ENCODE data around the gene UBAC2.

UBAC2 gene

GRCh38 chr13:99275093-99275469 lies 74.4 kb downstream of the UBAC2 start:
- CTCF ChIA-PET: no interaction called here
- TF ChIP-seq FOXA1 (IDR thresholded peaks at IDR 0.05) (no peak), ARNT (IDR thresholded peaks at IDR 0.05) (no peak), FOXK2 (IDR thresholded peaks at IDR 0.05) (no peak), LEF1 (IDR thresholded peaks at IDR 0.05; ENCODE audit: borderline replicate concordance) (no peak), NFRKB (IDR thresholded peaks at IDR 0.05) (no peak), CTBP1 (IDR thresholded peaks at IDR 0.05; ENCODE audit: borderline replicate concordance) (no peak), ZNF384 (IDR thresholded peaks at IDR 0.05) (no peak), TARDBP (IDR thresholded peaks at IDR 0.05) (no peak), FOXM1 (IDR thresholded peaks at IDR 0.05; ENCODE audit: borderline replicate concordance) (no peak), SUZ12 (IDR thresholded peaks at IDR 0.05) (no peak), SP1 (IDR thresholded peaks at IDR 0.05) (no peak), PKNOX1 (IDR thresholded peaks at IDR 0.05) (no peak), HDGF (IDR thresholded peaks at IDR 0.05; ENCODE audit: borderline replicate concordance) (no peak), L3MBTL2 (conservative IDR thresholded peaks at IDR 0.05) (no peak)
- DNase-seq (ENCODE audit: extremely low spot score): no peak
- POLR2A ChIA-PET: no interaction called here

GRCh38 chr13:99276706-99277105 lies 76.1 kb downstream of the UBAC2 start:
- ChIA-PET POLR2A (no interaction called here), CTCF (no interaction called here)
- DNase-seq (ENCODE audit: extremely low spot score): no peak
- no peak for TF ChIP-seq FOXA1 (IDR thresholded peaks at IDR 0.05)
- TF ChIP-seq BHLHE40 (IDR thresholded peaks at IDR 0.05; ENCODE audit: borderline replicate concordance): no peak
- no peak for TF ChIP-seq ELF4 (IDR thresholded peaks at IDR 0.05)
- TF ChIP-seq SP1 (IDR thresholded peaks at IDR 0.05): no peak
- no peak for TF ChIP-seq ARNT (IDR thresholded peaks at IDR 0.05)
- no peak for TF ChIP-seq TARDBP (IDR thresholded peaks at IDR 0.05)

- POLR2A ChIA-PET: no interaction called here
- CTCF ChIA-PET: no interaction called here
- DNase-seq (ENCODE audit: extremely low spot score): no peak
- TF ChIP-seq BHLHE40 (IDR thresholded peaks at IDR 0.05; ENCODE audit: borderline replicate concordance) (no peak), ARNT (IDR thresholded peaks at IDR 0.05) (no peak), PKNOX1 (IDR thresholded peaks at IDR 0.05) (no peak), ZNF384 (IDR thresholded peaks at IDR 0.05) (no peak), TARDBP (IDR thresholded peaks at IDR 0.05) (no peak), L3MBTL2 (conservative IDR thresholded peaks at IDR 0.05) (no peak), LEF1 (IDR thresholded peaks at IDR 0.05; ENCODE audit: borderline replicate concordance) (no peak), ELF4 (IDR thresholded peaks at IDR 0.05) (no peak), SP1 (IDR thresholded peaks at IDR 0.05) (no peak), NFRKB (IDR thresholded peaks at IDR 0.05) (no peak), FOXM1 (IDR thresholded peaks at IDR 0.05; ENCODE audit: borderline replicate concordance) (no peak), FOXK2 (IDR thresholded peaks at IDR 0.05) (no peak), FOXA1 (IDR thresholded peaks at IDR 0.05) (no peak), SUZ12 (IDR thresholded peaks at IDR 0.05) (no peak), HDGF (IDR thresholded peaks at IDR 0.05; ENCODE audit: borderline replicate concordance) (no peak), CTBP1 (IDR thresholded peaks at IDR 0.05; ENCODE audit: borderline replicate concordance) (no peak)
Measured at GRCh38 chr13:99277629-99278028, 77.0 kb downstream of the UBAC2 start.

GRCh38 chr13:99278200-99278599 lies 77.5 kb downstream of the UBAC2 start:
- TF ChIP-seq ZNF384 (IDR thresholded peaks at IDR 0.05) (no peak), ARNT (IDR thresholded peaks at IDR 0.05) (no peak), LEF1 (IDR thresholded peaks at IDR 0.05; ENCODE audit: borderline replicate concordance) (no peak), FOXM1 (IDR thresholded peaks at IDR 0.05; ENCODE audit: borderline replicate concordance) (no peak), HDGF (IDR thresholded peaks at IDR 0.05; ENCODE audit: borderline replicate concordance) (no peak), PKNOX1 (IDR thresholded peaks at IDR 0.05) (no peak), L3MBTL2 (conservative IDR thresholded peaks at IDR 0.05) (no peak), TARDBP (IDR thresholded peaks at IDR 0.05) (no peak), NFRKB (IDR thresholded peaks at IDR 0.05) (no peak)
- DNase-seq (ENCODE audit: extremely low spot score): no peak
- POLR2A ChIA-PET: no interaction called here
- CTCF ChIA-PET: no interaction called here

- ChIA-PET POLR2A (no interaction called here), CTCF (no interaction called here)
- TF ChIP-seq HDGF (IDR thresholded peaks at IDR 0.05; ENCODE audit: borderline replicate concordance): no peak
- TF ChIP-seq ELF4 (IDR thresholded peaks at IDR 0.05): no peak
- TF ChIP-seq SP1 (IDR thresholded peaks at IDR 0.05): no peak
- no peak for TF ChIP-seq BHLHE40 (IDR thresholded peaks at IDR 0.05; ENCODE audit: borderline replicate concordance)
- TF ChIP-seq SUZ12 (IDR thresholded peaks at IDR 0.05): no peak
- TF ChIP-seq ARNT (IDR thresholded peaks at IDR 0.05): no peak
- TF ChIP-seq FOXK2 (IDR thresholded peaks at IDR 0.05): no peak
- no peak for DNase-seq (ENCODE audit: extremely low spot score)
Measured at GRCh38 chr13:99278843-99279242, 78.2 kb downstream of the UBAC2 start.

- no peak for DNase-seq (ENCODE audit: extremely low spot score)
- ChIA-PET POLR2A (no interaction called here), CTCF (no interaction called here)
- TF ChIP-seq CTBP1 (IDR thresholded peaks at IDR 0.05; ENCODE audit: borderline replicate concordance): no peak
- no peak for TF ChIP-seq LEF1 (IDR thresholded peaks at IDR 0.05; ENCODE audit: borderline replicate concordance)
- no peak for TF ChIP-seq ARNT (IDR thresholded peaks at IDR 0.05)
- TF ChIP-seq SUZ12 (IDR thresholded peaks at IDR 0.05): no peak
- no peak for TF ChIP-seq BHLHE40 (IDR thresholded peaks at IDR 0.05; ENCODE audit: borderline replicate concordance)
- TF ChIP-seq HDGF (IDR thresholded peaks at IDR 0.05; ENCODE audit: borderline replicate concordance): no peak
Measured at GRCh38 chr13:99279637-99280036, 79.0 kb downstream of the UBAC2 start.

GRCh38 chr13:99280166-99280565 lies 79.5 kb downstream of the UBAC2 start:
- POLR2A ChIA-PET: no interaction called here

More at GRCh38 chr13:99280166-99280565, 79.5 kb downstream of the UBAC2 start:
- TF ChIP-seq HDGF (IDR thresholded peaks at IDR 0.05; ENCODE audit: borderline replicate concordance): no peak
- no peak for TF ChIP-seq CTBP1 (IDR thresholded peaks at IDR 0.05; ENCODE audit: borderline replicate concordance)
- no peak for TF ChIP-seq ELF4 (IDR thresholded peaks at IDR 0.05)
- no peak for TF ChIP-seq SP1 (IDR thresholded peaks at IDR 0.05)
- TF ChIP-seq ZNF384 (IDR thresholded peaks at IDR 0.05): no peak
- TF ChIP-seq TARDBP (IDR thresholded peaks at IDR 0.05): no peak
- no peak for TF ChIP-seq FOXM1 (IDR thresholded peaks at IDR 0.05; ENCODE audit: borderline replicate concordance)
- CTCF ChIA-PET: interaction anchor here (0.6 to 1.0 kb wide), 2 partner anchors 10 to 157 kb away, joined by 3 to 4 read pairs; no protein-coding TSS in a partner anchor
- DNase-seq (ENCODE audit: extremely low spot score): no peak
